HEK293 (cell line): ENCODE data around the gene SNRNP70.
"Not testable (repeated sequence)": the region's sequence is repeated elsewhere in the genome, so short reads cannot be mapped to it uniquely, and the experiment has no call there.

Source experiments
- CTCF ChIA-PET: fragments of 350-600 bp; formaldehyde crosslinking; extraction: SDS; loops from one replicate; lab custom pipeline; 2021; ENCODE audit warnings: antibody characterized with exemption; lab: Yijun Ruan, JAX
- POLR2A ChIA-PET: fragments of 300-600 bp; formaldehyde crosslinking; extraction: SDS; loops from one replicate; lab custom pipeline; 2020; ENCODE audit warnings: antibody characterized with exemption, inconsistent platforms; lab: Yijun Ruan, JAX
- H3K27ac ChIP-seq: fragments of 200-500 bp; sonication (Bioruptor generic); 2 replicates; pipeline ENCODE4 v1.5.1; 2014; ENCODE audit warnings: low read depth, low read length, control low read depth, inconsistent platforms; ENCODE audit errors: extremely low read depth
- H3K36me3 ChIP-seq, 2 experiments: fragments of 200-500 bp in 1 of 2; sonication (Bioruptor generic) in 1 of 2; 1 replicate in 1 of 2; 2 replicates in 1 of 2; pipeline ENCODE4 v1.5.1; 2014 to 2017; ENCODE audit warnings: inconsistent platforms in 2 of 2, low read length in 2 of 2; ENCODE audit not compliant: control insufficient read depth in 2 of 2, insufficient read depth in 1 of 2
- H3K4me1 ChIP-seq: fragments of 200-500 bp; sonication (Bioruptor generic); 2 replicates; pipeline ENCODE4 v1.5.1; 2014; ENCODE audit warnings: mild to moderate bottlenecking, low read length, inconsistent platforms; ENCODE audit not compliant: control insufficient read depth, insufficient read depth
- H3K4me3 ChIP-seq: 2 replicates; pipeline ENCODE4 v1.5.1; 2011; ENCODE audit warnings: low read depth, mild to moderate bottlenecking, control low read depth, low read length, moderate library complexity
- H3K9me3 ChIP-seq: fragments of 200-500 bp; sonication (Bioruptor generic); 2 replicates; pipeline ENCODE4 v1.5.1; 2014; ENCODE audit warnings: low read depth, low read length, inconsistent platforms; ENCODE audit not compliant: control insufficient read depth, insufficient read depth
- SP3 ChIP-seq: fragments of 450-650 bp; formaldehyde crosslinking; IDR thresholded peaks from 2 replicates; pipeline ENCODE4 v1.5.1; 2016; ENCODE audit warnings: missing biosample characterization, missing genetic modification characterization
- ZBTB26 ChIP-seq: fragments of 450-650 bp; formaldehyde crosslinking; optimal IDR thresholded peaks from 2 replicates; pipeline ENCODE3; 2016; ENCODE audit warnings: missing biosample characterization, mild to moderate bottlenecking, missing genetic modification characterization
- ZEB2 ChIP-seq: fragments of 450-650 bp; formaldehyde crosslinking; IDR thresholded peaks from 2 replicates; pipeline ENCODE4 v1.5.1; 2016; ENCODE audit warnings: missing biosample characterization, missing genetic modification characterization
- ZFP41 ChIP-seq: fragments of 450-650 bp; formaldehyde crosslinking; IDR thresholded peaks from 2 replicates; pipeline ENCODE4 v1.5.1; 2016; ENCODE audit warnings: missing biosample characterization, missing genetic modification characterization, borderline replicate concordance
- ZNF112 ChIP-seq: fragments of 450-650 bp; formaldehyde crosslinking; IDR thresholded peaks from 2 replicates; pipeline ENCODE4 v1.5.0; 2017; ENCODE audit warnings: missing biosample characterization, missing genetic modification characterization
- ZNF248 ChIP-seq: fragments of 450-650 bp; formaldehyde crosslinking; IDR thresholded peaks from 2 replicates; pipeline ENCODE4 v1.5.1; 2017; ENCODE audit warnings: missing biosample characterization, missing genetic modification characterization
- ZNF560 ChIP-seq: fragments of 450-650 bp; formaldehyde crosslinking; IDR thresholded peaks from 2 replicates; pipeline ENCODE4 v1.5.1; 2017; ENCODE audit warnings: missing biosample characterization, missing genetic modification characterization, borderline replicate concordance
- ZNF629 ChIP-seq: fragments of 450-650 bp; formaldehyde crosslinking; IDR thresholded peaks from 2 replicates; pipeline ENCODE4 v1.5.1; 2017; ENCODE audit warnings: missing biosample characterization, missing genetic modification characterization
- ZXDB ChIP-seq: fragments of 450-650 bp; formaldehyde crosslinking; IDR thresholded peaks from 2 replicates; pipeline ENCODE4 v1.5.1; 2016; ENCODE audit warnings: missing biosample characterization, missing genetic modification characterization
- TF ChIP-seq, protein P1 (sequence below): fragments of 450-650 bp; formaldehyde crosslinking; IDR thresholded peaks from 2 replicates; pipeline ENCODE4 v1.5.1; 2016; ENCODE audit warnings: missing biosample characterization, missing genetic modification characterization, low read depth
- TF ChIP-seq, protein P2 (sequence below): fragments of 450-650 bp; formaldehyde crosslinking; IDR thresholded peaks from 2 replicates; pipeline ENCODE4 v1.5.1; 2016; ENCODE audit warnings: missing biosample characterization, missing genetic modification characterization
- TF ChIP-seq, protein P3 (sequence below): fragments of 450-650 bp; formaldehyde crosslinking; IDR thresholded peaks from 2 replicates; pipeline ENCODE4 v1.5.1; 2016; ENCODE audit warnings: missing biosample characterization, missing genetic modification characterization
- TF ChIP-seq, protein P4 (sequence below): fragments of 450-650 bp; formaldehyde crosslinking; IDR thresholded peaks from 2 replicates; pipeline ENCODE4 v1.5.1; 2016; ENCODE audit warnings: missing biosample characterization, missing genetic modification characterization

Gene SNRNP70

DNA sequence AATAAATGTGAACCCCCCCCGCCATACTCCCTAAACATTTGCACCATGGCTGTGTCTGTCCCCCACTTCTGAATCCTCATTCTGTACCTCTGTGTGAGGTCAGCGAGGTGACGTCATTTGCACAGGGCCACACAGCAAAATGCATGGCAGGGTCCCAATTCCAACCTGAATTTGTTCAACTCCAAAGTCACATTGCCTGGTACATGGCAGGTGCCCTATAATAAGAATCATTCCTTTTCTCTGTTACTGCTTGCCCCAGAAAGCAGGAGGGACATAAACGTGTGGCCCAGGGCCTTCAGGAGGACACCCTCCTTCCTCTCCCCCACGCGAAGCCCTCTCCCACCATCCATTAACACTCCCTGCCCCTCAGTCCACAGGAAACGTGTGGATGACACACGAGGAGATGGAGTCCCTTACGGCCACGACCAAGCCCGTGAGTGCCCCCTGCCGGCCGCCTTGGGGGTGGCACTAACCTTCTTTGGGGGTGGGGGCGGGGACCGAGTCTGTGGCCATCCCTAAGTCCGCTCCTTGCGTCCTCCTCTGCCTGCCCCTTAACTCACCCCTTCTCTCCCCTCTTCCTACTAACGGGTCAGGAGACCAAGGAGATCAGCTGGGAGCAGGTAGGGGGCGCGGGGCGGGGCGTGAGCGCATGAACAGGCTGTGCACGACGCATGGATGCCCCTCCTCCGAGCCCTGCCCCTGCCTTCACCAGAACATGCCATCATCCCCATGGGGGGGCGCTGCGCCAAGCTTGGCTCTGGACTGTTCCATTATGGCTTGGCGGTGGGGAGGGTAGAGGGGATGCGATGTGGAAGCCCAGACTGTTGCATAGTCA lies 60.5 kb downstream of the SNRNP70 start (continued):
- TF ChIP-seq, protein P1, sequence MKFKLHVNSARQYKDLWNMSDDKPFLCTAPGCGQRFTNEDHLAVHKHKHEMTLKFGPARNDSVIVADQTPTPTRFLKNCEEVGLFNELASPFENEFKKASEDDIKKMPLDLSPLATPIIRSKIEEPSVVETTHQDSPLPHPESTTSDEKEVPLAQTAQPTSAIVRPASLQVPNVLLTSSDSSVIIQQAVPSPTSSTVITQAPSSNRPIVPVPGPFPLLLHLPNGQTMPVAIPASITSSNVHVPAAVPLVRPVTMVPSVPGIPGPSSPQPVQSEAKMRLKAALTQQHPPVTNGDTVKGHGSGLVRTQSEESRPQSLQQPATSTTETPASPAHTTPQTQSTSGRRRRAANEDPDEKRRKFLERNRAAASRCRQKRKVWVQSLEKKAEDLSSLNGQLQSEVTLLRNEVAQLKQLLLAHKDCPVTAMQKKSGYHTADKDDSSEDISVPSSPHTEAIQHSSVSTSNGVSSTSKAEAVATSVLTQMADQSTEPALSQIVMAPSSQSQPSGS (tag by site-specific recombination): peak; percentile 85
- TF ChIP-seq, protein P2, sequence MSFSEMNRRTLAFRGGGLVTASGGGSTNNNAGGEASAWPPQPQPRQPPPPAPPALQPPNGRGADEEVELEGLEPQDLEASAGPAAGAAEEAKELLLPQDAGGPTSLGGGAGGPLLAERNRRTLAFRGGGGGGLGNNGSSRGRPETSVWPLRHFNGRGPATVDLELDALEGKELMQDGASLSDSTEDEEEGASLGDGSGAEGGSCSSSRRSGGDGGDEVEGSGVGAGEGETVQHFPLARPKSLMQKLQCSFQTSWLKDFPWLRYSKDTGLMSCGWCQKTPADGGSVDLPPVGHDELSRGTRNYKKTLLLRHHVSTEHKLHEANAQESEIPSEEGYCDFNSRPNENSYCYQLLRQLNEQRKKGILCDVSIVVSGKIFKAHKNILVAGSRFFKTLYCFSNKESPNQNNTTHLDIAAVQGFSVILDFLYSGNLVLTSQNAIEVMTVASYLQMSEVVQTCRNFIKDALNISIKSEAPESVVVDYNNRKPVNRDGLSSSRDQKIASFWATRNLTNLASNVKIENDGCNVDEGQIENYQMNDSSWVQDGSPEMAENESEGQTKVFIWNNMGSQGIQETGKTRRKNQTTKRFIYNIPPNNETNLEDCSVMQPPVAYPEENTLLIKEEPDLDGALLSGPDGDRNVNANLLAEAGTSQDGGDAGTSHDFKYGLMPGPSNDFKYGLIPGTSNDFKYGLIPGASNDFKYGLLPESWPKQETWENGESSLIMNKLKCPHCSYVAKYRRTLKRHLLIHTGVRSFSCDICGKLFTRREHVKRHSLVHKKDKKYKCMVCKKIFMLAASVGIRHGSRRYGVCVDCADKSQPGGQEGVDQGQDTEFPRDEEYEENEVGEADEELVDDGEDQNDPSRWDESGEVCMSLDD (tag by site-specific recombination): peak; percentile 17; the same call in 1 of the 2 replicates
- TF ChIP-seq, protein P3, sequence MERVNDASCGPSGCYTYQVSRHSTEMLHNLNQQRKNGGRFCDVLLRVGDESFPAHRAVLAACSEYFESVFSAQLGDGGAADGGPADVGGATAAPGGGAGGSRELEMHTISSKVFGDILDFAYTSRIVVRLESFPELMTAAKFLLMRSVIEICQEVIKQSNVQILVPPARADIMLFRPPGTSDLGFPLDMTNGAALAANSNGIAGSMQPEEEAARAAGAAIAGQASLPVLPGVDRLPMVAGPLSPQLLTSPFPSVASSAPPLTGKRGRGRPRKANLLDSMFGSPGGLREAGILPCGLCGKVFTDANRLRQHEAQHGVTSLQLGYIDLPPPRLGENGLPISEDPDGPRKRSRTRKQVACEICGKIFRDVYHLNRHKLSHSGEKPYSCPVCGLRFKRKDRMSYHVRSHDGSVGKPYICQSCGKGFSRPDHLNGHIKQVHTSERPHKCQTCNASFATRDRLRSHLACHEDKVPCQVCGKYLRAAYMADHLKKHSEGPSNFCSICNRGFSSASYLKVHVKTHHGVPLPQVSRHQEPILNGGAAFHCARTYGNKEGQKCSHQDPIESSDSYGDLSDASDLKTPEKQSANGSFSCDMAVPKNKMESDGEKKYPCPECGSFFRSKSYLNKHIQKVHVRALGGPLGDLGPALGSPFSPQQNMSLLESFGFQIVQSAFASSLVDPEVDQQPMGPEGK (tag by site-specific recombination): peak; percentile 79
- TF ChIP-seq, protein P4, sequence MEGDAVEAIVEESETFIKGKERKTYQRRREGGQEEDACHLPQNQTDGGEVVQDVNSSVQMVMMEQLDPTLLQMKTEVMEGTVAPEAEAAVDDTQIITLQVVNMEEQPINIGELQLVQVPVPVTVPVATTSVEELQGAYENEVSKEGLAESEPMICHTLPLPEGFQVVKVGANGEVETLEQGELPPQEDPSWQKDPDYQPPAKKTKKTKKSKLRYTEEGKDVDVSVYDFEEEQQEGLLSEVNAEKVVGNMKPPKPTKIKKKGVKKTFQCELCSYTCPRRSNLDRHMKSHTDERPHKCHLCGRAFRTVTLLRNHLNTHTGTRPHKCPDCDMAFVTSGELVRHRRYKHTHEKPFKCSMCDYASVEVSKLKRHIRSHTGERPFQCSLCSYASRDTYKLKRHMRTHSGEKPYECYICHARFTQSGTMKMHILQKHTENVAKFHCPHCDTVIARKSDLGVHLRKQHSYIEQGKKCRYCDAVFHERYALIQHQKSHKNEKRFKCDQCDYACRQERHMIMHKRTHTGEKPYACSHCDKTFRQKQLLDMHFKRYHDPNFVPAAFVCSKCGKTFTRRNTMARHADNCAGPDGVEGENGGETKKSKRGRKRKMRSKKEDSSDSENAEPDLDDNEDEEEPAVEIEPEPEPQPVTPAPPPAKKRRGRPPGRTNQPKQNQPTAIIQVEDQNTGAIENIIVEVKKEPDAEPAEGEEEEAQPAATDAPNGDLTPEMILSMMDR (tag by site-specific recombination): peak; percentile 97
- TF ChIP-seq ZNF112 (tag by site-specific recombination) (no peak), ZXDB (tag by site-specific recombination) (peak; percentile 80), ZEB2 (tag by site-specific recombination) (0 out of 2 replicates have a peak, but pooled peaks have one; percentile 35), ZFP41 (tag by site-specific recombination) (no peak), SP3 (peak; percentile 82), ZNF629 (tag by site-specific recombination) (peak; percentile 71), ZNF560 (tag by site-specific recombination) (no peak)

GRCh38 chr19:49146408-49146770 lies 61.1 kb downstream of the SNRNP70 start:
- CTCF ChIA-PET: interaction anchor here (0.7 to 6.6 kb wide), 31 partner anchors 9 to 472 kb away, joined by 3 to 70 read pairs (median 5); partner anchors contain the start of genes GYS1, HRC, LIN7B and RUVBL2
- H3K9me3 ChIP-seq, H3K27ac ChIP-seq, H3K4me3 ChIP-seq, H3K4me1 ChIP-seq: not testable (repeated sequence)
- POLR2A ChIA-PET: interaction anchor here (0.5 to 1.6 kb wide), 4 partner anchors 18 to 49 kb away, joined by 3 to 5 read pairs (median 4); partner anchors contain the start of gene PPFIA3
- TF ChIP-seq ZBTB26 (peak; percentile 2), ZEB2 (tag by site-specific recombination) (0 out of 2 replicates have a peak, but pooled peaks have one; percentile 6), ZNF248 (tag by site-specific recombination) (0 out of 2 replicates have a peak, but pooled peaks have one; percentile 25)
- TF ChIP-seq, all 188 proteins: peak for 3; not testable (repeated sequence) for 185
- not testable (repeated sequence) for H3K36me3 ChIP-seq
